Activated T-helper 17 cell treated with anti-CD3 and anti-CD28 coated beads, Interleukin-2, amount 50 U/mL, for 72 hours (primary cell): ENCODE results near the gene GPR137C. TPM values are rescaled to one million over a fixed set of nuclear protein-coding genes. Genes with fewer than 3 reads are reported as not detected.
A peak's percentile ranks its signal among the peaks of the same experiment; 100 is the strongest.

Experiments
- ATAC-seq: fragments of 150-1000 bp; cut with Tn5 transposase; replicated peaks from 2 replicates; pipeline ENCODE4 v1.10.0; 2021; ENCODE audit warnings: mild to moderate bottlenecking, moderate library complexity
- H3K27ac Mint-ChIP-seq: one replicate; pipeline ENCODE4 v1.8.0; 2022; ENCODE audit warnings: mixed read lengths
- H3K27me3 Mint-ChIP-seq: one replicate; pipeline ENCODE4 v1.8.0; 2022; ENCODE audit warnings: mixed read lengths
- H3K36me3 Mint-ChIP-seq: one replicate; pipeline ENCODE4 v1.8.0; 2022; ENCODE audit warnings: low read depth, mild to moderate bottlenecking, mixed read lengths
- H3K4me1 Mint-ChIP-seq: one replicate; pipeline ENCODE4 v1.8.0; 2022; ENCODE audit warnings: mixed read lengths
- H3K4me3 Mint-ChIP-seq: one replicate; pipeline ENCODE4 v1.8.0; 2022; ENCODE audit warnings: mild to moderate bottlenecking, mixed read lengths
- H3K9me3 Mint-ChIP-seq: one replicate; pipeline ENCODE4 v1.8.0; 2022; ENCODE audit warnings: mixed read lengths
- total RNA-seq, 2 donors: library from RNA; stranded (reverse); gene quantifications; one replicate each; pipeline ENCODE4 v1.2.3, GENCODE V29; 2022

Gene GPR137C
- total RNA-seq, 2 donors from 2014 or later, result 0.26 to 0.35 TPM

DNA sequence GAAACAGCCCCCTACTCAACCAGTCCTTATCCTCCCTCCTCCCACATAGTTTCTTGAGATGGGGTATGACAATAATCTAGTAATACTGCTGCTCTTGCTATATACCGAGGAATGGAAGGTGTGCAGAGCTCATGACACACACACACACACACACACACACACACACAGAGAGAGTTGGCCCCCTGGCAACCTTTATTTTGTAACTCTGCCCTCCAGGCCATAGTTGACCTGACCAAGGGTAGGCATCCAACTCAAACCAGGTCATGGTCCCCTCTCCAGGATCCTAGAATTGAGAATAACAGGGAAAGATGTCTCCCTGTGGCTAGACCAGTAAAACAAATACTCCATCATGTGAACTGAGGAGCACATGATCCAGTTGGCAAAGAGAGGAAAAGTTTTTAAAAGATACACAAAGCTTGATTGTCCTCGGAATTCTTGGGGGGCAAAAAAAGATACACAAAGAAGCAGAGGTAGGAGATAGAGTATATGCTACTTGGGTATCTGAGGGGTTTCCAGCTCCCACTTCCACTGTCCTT is 131.4 kb downstream of the GPR137C start:
- no peak for ATAC-seq
- no peak overlapping the region for H3K27ac Mint-ChIP-seq
- peak overlapping the region; percentile 12 for H3K4me3 Mint-ChIP-seq
- no peaks in the 10 kb centered on the region for H3K27me3 Mint-ChIP-seq
- H3K36me3 Mint-ChIP-seq, result peaks cover 79% of the 10 kb centered on the region
- H3K9me3 Mint-ChIP-seq, result no peaks in the 10 kb centered on the region
- peaks cover 39% of the 10 kb centered on the region for H3K4me1 Mint-ChIP-seq

GRCh38 chr14:52686176-52686575 is 133.5 kb downstream of the GPR137C start:
- peaks cover 44% of the 10 kb centered on the region for H3K4me1 Mint-ChIP-seq
- H3K27me3 Mint-ChIP-seq, result no peaks in the 10 kb centered on the region
- H3K4me3 Mint-ChIP-seq, result peak overlapping the region; percentile 41
- H3K27ac Mint-ChIP-seq, result no peak overlapping the region
- no peaks in the 10 kb centered on the region for H3K9me3 Mint-ChIP-seq
- peaks cover 78% of the 10 kb centered on the region for H3K36me3 Mint-ChIP-seq
- ATAC-seq, result no peak

Other genes with a start within 250 kb of the GPR137C start
- gene PTGER2, start 238.5 kb upstream of the GPR137C start, total RNA-seq, result 10 to 100 TPM in 1 of 2 donors, 1 to 10 TPM in 1; 8.3 to 10.3 TPM
- 1 to 10 TPM; 5.6 to 7.7 TPM for gene TXNDC16, start 331 bp upstream of the GPR137C start, total RNA-seq
- 100 to 1,000 TPM; 220 to 329 TPM for gene ERO1A, start 142.7 kb downstream of the GPR137C start, total RNA-seq
- gene PSMC6, start 154.4 kb downstream of the GPR137C start, total RNA-seq, result 100 to 1,000 TPM in 1 of 2 donors, 10 to 100 TPM in 1; 90.0 to 122 TPM
- gene STYX, start 177.3 kb downstream of the GPR137C start, total RNA-seq, result 10 to 100 TPM; 13.4 to 14.0 TPM
- 10 to 100 TPM; 18.7 to 38.7 TPM for gene GNPNAT1, start 238.8 kb downstream of the GPR137C start, total RNA-seq